ENCODE results near the gene ACTL7A.

DNA sequence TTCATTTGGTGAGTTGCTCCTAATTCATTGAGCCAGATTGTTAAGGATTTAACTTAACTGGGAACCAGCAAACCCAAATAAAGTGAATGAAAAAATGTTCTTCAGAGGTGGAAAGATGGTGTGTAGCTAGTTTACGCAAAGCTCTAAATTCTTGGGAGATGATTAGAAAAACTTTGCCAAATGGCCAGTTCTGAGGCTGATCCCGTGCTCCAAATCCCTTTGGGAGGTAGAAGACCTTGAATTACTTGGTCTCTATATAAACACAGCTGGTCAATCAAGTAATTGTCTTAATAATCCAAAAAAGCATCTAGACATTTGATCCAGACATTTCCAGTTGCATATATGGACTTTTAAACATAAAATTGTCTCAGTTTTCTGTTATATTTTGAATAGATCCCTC lies 17.7 kb upstream of the ACTL7A start:
- TF ChIP-seq POLR2A (IDR thresholded peaks at IDR 0.05; ENCODE audit: low read length) (no peak), GATA1 (IDR thresholded peaks at IDR 0.05; ENCODE audit: low read depth, low read length) (no peak)
